GM21381 (cell line): ENCODE data around the gene COL15A1.
"Not testable (repeated sequence)": the region's sequence is repeated elsewhere in the genome, so short reads cannot be mapped to it uniquely, and the experiment has no call there.

Source experiments
- ATAC-seq: cut with Tn5 transposase; IDR thresholded peaks from one replicate; pipeline ENCODE4 v1.9.1; 2021; ENCODE audit warnings: mild to moderate bottlenecking, moderate library complexity; ENCODE audit not compliant: unreplicated experiment

The COL15A1 gene

DNA sequence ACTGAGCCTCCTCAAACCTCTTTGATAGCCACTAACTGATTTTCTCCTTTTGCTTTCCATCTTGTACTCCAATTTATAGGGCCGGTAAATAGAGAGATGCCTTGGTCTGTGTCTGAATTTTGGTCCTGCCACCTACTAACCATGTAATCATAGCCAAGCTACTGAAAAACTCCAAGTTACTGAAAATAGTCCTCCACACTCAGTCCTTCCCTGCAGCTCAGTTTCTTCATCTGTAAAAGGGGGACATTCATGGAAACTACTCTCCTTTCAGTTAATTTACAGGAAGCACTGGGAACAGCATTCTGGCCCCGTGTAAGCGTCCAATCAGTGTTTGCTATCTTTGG, 131.2 kb downstream of the COL15A1 start:
- ATAC-seq: no peak

DNA sequence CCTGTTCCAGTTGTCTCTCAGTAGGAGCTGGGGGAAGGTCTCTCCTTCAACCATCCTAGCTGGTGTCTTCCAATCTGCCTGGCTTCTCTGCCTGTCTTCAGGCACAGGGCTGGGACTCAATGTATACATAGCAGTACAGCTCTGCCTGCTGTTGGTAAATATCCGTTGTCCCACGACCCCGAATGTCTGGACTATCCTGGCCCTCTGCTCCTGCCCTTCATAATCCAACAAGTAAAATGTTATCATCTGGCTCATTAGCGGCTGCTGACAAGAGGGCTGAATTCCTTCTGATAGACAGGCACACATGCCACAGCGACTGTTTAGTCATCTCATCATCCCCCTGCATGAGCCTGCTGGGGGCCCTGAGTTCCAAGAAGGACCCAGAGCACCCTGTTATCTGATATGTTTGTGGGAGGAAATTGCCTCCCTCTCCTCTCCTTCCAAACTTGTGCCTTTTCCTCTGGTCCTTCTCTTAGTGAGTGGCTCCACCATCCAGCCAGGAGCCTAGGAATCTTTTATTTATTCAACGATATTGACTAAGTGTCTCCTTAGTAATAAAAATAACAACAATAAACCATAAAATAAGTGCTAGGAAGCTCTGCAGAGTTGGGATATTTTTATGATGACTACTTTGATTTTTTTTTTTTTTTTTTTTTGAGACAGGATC, 131.7 kb downstream of the COL15A1 start:
- no peak for ATAC-seq

DNA sequence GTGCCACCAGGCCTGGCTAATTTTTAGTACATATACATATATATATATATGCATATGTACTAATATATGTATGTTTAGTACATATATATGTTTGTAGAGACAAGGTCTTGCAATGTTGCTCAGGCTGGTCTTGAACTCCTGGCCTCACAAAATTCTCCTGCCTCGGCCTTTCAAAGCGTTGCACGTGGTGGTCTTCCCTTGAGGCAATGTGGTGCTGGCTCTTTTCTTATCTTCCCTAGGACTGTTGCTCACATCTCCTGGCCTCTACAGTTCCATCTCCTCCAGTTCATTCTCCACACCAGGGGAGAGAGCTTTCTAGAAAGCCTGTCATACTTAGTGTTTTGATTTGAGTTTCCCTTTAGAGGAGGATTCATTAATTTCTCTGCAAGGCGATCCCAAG, 132.3 kb downstream of the COL15A1 start:
- no peak for ATAC-seq

DNA sequence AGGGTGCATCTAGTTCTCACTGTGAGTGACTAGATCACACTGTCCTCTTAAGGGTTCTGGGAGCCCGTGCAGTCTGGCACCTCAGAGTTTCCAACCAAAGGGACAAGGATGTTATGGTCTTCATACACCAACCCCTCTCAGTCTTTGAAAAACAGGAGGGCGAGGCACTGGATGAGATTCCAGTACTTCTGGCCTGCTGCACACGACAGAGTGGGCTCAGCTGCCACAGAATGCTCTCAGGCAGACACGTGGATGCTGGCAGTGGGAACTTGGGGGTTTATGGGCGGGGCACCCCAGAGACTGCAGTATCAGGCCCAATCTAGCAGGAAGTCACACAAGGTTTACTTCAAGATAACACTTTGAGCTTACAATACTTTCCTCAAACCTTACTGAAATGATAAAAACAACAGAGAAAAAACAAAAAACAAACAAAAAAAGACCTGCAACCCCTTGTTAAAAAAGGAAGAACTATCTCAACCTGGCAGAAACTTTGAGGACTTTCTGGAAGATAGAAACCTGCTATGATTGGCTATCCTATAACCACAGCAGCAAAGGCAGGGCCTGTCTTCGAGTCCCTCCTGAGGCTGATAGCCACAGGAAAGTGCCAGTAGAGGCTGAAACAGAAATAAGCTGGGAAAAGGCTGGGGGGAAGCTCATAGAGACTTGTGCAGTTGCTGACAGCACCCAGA, 132.9 kb downstream of the COL15A1 start:
- ATAC-seq: no peak

DNA sequence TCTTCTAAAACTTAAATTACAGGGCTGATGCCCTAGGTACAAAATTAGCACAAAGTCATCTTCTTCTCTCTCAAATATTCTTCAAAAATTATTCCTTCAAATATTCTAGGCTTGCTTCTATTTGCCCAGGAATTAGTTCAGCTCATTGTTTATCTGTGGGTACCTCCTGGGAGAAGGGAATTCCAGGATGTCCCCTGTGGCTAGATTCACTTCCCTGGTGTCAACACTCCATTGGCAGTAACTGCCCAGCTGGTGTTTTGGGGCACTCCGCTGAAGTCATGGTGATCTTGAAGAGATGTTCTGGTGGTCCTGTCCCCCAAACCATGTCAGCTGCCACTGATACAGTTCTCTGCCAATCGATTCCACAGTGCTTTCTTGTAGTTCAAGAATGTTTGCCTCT, 135.0 kb downstream of the COL15A1 start:
- no peak for ATAC-seq

DNA sequence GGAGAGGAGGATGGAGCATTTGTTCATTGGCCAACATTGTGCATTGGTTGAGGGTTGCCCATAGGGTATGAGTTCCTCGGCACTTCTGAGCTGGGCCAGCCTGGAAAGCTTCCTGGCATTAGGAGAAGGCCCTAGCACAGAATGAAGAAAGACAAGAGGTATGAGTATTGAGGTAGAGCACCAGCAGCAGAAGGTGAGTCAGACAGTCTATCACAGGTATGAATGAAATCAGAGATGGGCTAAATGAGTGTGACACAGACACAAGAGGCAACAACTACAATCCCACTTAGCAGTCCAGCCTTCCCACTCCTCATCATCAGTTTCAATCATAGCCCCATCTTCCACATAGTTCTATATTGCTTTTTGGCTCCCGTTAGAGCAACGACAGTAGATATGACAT, 135.8 kb downstream of the COL15A1 start:
- ATAC-seq: no peak

DNA sequence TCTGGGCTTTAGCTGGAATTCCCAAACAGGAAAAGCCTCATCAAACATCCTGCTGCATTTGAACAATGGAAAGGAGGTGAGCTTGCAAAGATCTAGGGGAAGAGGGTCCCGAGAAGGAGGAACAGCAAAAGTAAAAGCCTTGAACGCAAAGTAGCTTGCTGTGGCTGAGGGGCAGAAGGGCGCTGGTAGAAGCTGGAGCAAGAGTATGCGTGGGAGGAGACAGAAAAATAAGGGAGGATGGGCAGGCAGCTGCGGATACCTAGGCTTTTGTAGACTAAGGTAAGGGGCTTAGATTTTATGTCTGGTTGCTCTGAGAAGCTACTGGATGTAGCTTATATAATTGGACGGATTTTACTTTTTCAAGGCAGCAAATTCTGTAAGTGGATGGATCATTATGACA, 139.3 kb downstream of the COL15A1 start:
- no peak for ATAC-seq

DNA sequence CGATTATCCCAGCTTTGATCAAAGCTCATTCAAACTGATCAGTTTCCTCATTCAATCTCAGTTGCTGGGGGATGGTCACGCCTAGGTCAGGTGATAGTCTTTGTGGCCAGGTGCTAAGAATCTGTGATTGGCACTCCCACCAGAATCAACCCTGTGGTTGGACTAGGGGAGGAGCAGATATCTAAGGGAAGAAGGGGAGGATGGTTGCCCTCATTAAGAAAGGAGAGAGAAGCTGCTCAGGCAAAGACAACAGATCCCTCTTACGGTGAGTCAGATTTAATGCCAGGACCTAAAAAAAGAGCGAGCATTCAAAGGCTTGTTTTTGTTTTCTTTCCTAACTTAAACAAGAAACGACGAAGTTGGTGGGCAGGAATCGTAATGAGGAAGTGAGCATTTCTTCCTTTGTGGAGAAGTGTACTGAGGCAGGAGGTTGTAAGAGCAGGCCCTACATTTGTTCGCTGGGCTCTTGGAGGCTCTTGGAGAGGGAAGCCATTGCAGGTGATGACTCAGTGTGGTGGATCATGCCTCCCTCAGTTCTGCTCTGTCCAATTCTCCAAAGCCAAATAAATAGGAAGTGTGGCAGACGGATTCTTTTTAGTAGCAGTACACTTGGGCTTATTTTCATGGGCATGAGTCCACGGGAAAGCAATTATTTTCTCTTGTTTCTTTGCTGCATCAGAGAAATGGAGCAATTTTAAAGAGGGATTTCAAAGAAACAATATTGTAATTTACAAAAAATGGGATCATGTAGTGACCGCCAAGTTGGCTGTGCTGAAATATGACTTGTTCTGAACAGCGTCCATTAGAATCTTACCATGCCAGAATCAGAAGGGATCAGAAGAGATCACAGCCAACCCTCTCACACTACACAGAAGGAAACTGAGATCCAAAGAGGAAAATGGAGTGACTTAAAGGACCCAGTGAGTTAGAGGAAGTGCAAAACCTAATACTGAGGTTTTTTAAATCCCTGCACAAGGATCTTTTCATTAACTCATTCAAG, 142.5 kb downstream of the COL15A1 start:
- no peak for ATAC-seq

DNA sequence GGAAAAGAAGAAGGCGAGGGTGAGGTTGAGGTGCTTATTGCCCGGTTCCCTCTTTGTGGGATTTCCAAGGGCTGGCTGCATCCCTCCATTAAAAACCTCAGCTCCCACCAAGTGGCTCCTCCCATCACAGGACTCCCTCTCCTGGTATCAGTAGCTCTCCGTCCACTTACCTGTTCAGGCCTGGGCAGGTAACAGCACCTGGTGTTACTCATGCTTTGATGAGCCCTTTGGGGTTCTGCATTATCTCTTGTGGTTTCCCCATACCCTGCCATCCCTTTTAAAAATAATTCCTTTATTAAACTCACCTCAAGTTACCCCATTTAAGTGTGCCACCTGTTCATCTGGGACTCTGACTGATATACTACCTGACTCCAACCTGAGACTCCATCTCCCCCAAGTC, 143.8 kb downstream of the COL15A1 start:
- no peak for ATAC-seq

DNA sequence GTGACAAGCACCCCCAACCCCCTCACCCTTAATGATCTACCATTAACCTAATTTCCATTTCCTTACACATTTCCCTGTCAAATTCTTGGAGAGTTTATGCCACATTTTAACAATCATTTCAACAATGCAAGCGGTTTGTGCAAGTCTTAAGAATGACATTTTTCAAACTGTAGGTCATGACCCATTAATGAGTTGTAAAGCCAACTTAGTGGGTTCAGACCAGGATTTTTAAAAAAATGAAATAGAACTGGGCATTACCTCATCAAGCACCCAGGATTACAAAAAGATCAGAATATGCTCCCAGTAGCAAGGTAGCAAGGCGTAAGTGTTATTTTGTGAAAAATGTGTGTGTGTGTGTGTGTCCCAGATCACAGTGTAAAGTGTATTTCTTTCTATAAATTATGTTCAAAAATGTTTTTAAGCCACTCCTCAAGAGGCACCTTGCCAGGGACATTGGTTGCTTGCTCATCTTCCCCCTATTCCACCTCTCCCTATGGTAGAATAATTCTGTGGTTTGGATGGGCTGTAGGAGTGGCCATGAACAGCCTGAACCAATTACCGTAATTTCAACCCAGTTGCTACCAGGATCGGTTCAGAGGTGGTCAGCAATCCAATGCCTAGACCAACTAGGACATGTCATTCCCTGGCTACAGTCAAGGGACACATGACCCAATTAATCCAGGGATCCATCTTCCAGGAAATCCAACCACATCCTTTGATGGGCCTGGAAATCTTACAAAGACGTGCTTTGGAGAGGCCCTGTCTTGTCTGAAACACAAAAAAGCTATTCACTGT, 146.8 kb downstream of the COL15A1 start:
- no peak for ATAC-seq

DNA sequence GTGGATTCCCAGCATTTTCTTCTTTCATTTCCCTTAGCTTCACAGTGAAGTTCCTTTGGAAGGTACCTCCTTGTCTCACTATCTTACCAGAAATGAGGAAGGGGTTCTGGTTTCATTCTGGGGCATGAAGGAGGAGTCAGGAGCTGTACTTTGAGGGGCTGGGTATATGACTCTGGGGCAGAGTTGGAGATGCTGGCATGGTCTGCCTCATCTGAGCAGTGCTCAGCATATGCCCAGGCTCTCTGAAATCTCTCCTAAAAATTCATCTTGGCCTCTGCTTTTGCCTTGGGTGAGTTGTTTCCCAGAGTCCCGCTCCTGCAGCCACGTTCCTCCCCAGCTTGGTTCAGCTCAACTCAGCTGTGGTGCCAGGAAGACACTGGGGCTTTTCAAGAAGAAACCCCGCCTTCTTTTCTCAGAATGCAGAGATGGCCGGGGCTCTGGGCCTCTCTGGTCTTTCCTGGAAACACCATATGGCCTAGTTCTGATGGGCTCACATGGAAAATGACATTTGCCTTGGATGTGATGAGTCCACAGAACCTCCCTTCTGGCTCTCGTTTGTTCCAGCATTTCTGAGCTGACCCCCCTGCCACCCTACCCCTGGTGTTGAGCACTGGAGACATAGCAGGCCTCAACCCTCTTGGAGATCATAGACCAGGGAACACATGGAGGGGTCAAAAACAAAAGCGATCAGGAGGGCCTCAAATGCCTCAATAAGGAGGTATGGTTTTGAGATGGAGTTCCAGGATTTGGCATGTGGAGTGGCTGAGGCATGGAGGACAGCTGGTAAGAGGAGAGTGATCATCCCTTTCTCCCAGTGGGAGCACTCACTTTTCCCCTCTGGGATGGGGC, 149.2 kb downstream of the COL15A1 start:
- no peak for ATAC-seq

DNA sequence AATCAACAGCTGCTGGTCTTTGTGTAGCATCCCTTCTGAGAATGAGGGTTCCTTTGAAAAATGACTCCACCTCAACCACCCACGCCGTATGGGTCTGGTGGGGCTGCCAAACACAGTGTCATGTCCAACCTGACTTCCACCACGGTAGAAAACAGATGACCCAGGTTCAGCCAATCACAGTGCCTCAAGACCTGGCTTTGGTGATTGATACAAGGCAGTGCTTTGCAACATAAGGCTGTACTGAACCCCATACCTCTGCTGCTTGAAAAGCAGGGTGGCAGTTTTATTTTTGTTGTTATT, 149.7 kb downstream of the COL15A1 start:
- no peak for ATAC-seq

DNA sequence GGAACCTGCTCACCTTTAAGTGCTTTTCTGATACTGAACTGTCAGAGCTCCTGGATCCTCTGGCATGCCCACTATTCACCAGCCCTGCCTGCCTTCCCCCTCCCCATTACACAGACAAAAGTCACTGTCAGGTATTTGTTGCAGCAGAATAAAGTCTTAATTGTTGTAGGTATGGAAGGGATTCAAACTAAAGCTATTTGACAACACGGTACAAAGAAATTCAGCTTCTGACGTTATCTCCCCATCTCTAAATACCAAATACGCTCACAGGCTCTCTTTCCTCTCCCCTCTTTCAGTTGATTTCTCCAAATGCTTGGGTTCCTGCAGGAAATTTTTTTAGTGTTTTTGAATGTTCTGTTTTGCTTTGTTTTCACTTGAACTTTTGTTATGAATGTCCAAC, 151.9 kb downstream of the COL15A1 start:
- ATAC-seq: no peak

DNA sequence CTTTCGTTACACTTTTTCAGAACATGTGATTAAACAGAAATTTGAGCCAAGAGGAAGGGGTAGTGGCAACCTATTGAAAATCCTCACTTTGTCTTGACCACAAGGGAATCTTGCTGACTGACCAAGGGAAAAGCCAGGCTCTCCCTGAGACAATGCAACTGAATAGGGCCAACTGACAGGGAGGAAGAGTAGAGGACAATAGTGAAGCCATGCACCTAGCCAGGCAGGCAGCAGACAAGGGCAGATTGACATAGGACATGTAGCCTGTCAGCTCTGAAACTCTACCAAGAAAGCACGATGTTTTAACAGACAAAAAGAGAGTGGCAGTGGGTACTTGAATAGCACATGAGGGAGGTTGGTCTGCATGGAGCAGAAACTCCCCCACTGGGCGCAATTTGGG, 152.7 kb downstream of the COL15A1 start:
- no peak for ATAC-seq

DNA sequence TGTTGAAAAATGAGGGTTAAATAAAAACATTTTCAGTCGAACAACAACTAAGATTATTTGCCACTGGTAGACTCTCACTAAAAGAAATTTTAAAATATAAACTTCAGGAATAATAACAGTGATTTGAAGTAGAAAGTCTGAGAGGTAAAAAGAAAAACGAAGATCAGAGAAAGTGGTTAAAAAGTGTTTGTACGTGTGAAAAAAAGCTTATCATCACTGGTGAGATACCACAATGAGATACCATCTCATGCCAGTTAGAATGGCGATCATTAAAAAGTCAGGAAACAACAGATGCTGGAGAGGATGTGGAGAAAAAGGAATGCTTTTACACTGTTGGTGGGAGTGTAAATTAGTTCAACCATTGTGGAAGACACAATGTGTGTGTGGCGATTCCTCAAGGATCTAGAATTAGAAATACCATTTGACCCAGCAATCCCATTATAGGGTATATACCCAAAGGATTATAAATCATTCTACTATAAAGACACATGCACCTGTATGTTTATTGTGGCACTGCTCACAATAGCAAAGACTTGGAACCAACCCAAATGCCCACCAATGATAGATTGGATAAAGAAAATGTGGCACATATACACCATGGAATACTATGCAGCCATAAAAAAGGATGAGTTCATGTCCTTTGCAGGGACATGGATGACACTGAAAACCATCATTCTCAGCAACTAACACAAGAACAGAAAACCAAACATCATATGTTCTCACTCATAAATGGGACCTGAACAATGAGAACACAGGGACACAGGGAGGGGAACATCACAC, 156.3 kb downstream of the COL15A1 start:
- not testable (repeated sequence) for ATAC-seq

DNA sequence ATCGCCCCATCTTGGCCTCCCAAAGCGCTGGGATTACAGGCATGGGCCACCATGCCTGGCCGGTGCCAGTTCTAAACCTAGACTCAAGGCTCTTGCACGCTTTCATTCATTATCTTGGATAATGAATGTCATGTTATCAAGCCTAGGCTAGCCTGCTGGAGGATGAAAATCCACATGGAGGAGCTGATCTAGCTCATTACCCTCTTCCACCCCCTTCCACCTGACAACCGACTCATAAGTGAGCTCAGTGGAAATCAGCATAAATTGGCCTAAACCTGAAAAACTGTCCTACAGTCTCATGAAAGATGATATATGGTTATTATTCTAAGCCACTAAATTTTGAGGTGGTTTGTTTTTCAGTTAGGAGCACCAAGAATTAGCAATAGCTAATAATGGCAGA, 157.6 kb downstream of the COL15A1 start:
- ATAC-seq: no peak

DNA sequence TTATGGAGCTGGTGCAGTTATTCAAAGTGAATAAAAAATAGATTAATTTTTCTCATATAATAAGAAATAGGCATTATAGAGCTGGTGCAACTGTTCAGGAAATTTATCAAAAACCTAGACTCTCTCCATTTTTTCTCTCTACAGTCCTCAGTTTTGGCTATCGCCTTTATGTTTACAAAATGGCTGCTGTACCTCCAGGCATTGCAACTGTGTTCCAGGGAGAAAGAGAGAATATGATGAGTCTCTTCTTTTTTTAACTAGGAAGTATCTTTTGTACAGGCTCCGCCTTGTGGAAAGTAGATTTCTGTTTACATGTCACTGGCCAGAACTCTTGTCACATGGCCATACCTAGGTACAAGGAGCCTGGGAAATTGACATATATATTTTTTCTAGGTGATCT, 158.1 kb downstream of the COL15A1 start:
- ATAC-seq: no peak

DNA sequence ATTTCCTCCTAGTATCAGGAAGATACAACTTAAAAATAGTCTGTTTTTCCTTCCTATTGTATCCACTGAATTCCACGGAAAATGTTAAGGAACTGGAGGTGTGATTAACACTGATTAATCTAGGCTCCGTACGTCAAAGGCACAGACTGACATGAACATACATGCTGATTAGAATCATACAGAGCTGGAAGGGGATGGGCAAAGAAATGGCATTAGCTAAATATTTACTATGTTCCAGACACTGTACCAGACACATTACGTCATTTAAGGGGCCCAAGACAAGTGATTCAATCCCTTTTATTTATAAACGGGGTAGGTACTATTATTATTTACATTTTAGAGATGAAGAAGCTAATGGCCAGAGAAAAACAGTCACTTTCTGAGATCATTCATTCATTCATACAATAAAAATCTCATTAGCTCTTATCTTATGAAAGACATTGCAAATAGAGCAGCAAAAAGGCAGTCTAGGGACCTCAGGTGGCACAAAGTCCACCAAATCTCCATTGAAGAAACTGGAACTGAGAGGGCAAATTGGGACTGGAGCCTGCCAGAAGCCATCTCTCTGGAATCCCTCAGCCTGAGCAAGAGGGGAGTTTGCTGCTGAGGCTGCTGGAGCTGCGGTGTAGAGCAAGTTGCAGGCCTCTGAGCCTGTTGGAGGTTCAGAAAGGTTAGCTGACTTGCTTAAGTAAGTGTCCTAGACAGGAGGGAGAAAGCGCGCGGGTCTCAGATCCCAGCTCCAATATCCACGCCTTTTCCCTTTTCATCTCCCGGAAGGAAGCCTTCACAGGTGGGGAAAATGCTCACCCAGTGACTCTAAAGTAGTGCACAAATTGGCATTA, 159.6 kb downstream of the COL15A1 start:
- ATAC-seq: no peak
